Measurements from ENCODE around the gene CCDC80. TPM values are rescaled to one million over a fixed set of nuclear protein-coding genes. Genes with fewer than 3 reads are reported as not detected.

The CCDC80 gene
- total RNA-seq, 2 donors from 2014 or later = 0.28 TPM; not detected in 1

DNA sequence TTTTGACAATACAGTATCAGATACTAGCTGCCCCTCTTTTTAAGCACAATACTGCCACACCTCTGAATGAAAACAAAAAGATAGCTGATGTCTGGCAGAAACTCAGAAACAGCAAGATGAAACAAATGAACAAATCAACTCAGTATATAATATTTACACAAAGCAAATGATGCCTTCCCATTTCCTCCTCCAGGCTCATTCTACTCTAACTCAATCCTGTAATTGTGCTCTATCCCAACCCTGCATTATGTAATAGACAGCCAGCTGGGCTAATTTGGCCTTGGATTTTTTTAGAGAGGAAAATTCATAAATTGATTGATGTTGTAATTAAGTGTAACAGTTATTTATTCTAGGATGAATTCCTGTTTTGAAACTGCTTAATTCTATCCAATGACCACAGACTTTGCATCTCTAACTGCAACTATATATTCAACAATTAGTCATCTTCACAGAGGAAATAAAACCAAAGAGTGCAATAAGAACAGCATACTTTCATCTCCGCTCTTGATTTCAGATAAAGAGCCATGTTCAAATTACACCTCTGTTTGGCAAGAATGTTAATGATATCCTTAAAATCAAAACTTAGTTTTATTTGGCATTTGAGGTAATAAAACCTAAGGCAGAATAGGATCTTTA, 85.3 kb downstream of the CCDC80 start:
- Mint-ChIP-seq H3K36me3 (peaks cover 5% of the 10 kb centered on the region), H3K27me3 (no peaks in the 10 kb centered on the region), H3K9me3 (no peaks in the 10 kb centered on the region), H3K27ac (peak overlapping the region; percentile 63 to 73), H3K4me1 (ENCODE audit: low read depth in 2 of 2) (peaks cover 30 to 39% of the 10 kb centered on the region in 2 donors), H3K4me3 (peak overlapping the region; percentile 74)
- ATAC-seq (peak in 1 of 2 donors; percentile 66), DNase-seq (ENCODE audit: low spot score) (no peak)

- no peaks in the 10 kb centered on the region for H3K27me3 Mint-ChIP-seq
- ATAC-seq (no peak), DNase-seq (ENCODE audit: low spot score) (no peak)
- no peaks in the 10 kb centered on the region for H3K9me3 Mint-ChIP-seq
- no peak overlapping the region for H3K27ac Mint-ChIP-seq
- H3K4me3 Mint-ChIP-seq = no peak overlapping the region
- peaks cover 15% of the 10 kb centered on the region in 2 donors for H3K4me1 Mint-ChIP-seq (ENCODE audit: low read depth in 2 of 2)
- peaks cover 18% of the 10 kb centered on the region for H3K36me3 Mint-ChIP-seq
These were observed 90.1 kb downstream of the CCDC80 start for GRCh38 chr3:112550859-112551258.

Other genes starting within 250 kb of the CCDC80 start
- gene BTLA, start 141.7 kb downstream of the CCDC80 start, total RNA-seq = 1 to 10 TPM in 1 of 2 donors, under 1 TPM in 1; 0.21 to 1.4 TPM
- 10 to 100 TPM; 44.7 to 54.3 TPM for gene ATG3, start 79.2 kb downstream of the CCDC80 start, total RNA-seq
- 10 to 100 TPM in 1 of 2 donors, 1 to 10 TPM in 1; 9.9 to 18.0 TPM for gene SLC35A5, start 79.1 kb downstream of the CCDC80 start, total RNA-seq
- gene CD200R1L, start 205.7 kb upstream of the CCDC80 start, total RNA-seq = not detected